Activated T-helper 1 cell treated with anti-CD3 and anti-CD28 coated beads, Interleukin-2, amount 50 U/mL, for 16 hours (primary cell): Measurements from ENCODE around the gene CHTF18.
"Not testable (repeated sequence)": the region's sequence is repeated elsewhere in the genome, so short reads cannot be mapped to it uniquely, and the experiment has no call there.

Experiments
- DNase-seq, 2 donors: peaks; one replicate each; pipeline ENCODE4 v3.0.0-alpha.2; 2020; ENCODE audit warnings: low read depth in 1 of 2, low spot score in 1 of 2

CHTF18 gene

DNA sequence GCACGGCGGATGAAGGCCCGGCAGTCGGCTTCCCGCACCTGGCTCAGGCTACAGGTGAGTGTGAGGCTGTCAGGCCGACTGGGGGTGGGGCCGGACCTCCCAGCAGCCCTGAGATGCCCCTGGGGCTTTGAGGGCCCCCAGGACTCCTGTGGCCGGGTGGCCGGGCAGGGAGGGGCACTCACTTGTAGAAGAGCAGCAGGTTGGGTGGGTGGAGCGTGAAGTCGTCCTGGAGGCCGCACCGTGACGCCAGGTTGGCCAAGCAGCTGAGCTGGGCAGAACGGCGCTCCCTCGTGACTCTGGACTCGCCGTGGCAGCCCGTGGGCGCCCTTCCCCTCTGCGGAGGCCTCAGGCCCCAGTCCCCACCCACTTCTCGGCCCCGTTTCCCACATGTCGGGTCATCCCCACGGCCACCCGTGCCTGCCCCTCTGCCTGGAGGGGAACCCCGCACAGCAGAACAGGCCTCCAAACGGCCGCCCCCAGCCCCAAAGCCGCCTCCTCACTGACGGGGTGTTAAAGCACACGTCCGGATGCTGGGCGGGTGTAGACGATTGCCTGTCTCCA, 13.1 kb upstream of the CHTF18 start:
- DNase-seq, result no peak

DNA sequence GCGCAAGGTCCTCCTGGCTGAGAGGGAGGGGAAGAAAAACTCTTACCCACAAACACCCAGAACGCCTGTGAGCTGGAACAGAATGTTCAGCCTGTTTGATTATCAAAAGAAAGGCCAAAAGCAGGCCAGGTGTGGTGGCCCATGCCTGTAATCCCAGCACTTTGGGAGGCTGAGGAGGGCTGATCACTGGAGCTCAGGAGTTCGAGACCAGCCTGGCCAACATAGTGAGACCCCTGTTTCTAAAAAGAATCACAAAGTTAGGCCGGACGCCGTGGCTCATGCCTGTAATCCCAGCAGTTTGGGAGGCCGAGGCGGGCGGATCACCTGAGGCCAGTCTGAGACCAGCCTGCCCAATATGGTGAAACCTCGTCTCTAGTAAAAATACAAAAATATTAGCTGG, 12.1 kb upstream of the CHTF18 start:
- DNase-seq, result not testable (repeated sequence)

DNA sequence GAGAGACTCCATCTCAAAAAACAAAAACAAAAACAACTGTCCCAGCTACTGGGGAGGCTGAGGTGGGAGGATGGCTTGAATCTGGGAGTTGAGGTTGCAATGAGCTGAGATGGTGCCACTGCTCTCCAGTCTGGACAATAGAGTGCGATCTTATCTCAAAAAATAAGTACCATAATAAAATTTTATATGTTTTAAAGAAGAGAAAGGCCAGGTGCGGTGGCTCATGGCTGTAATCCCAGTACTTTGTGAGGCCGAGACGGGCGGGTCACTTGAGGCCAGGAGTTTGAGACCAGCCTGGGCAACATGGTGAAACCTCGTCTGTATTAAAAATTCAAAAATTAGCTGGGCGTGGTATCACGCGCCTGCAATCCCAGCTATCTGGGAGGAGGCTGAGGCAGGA, 11.6 kb upstream of the CHTF18 start:
- DNase-seq, result no peak

DNA sequence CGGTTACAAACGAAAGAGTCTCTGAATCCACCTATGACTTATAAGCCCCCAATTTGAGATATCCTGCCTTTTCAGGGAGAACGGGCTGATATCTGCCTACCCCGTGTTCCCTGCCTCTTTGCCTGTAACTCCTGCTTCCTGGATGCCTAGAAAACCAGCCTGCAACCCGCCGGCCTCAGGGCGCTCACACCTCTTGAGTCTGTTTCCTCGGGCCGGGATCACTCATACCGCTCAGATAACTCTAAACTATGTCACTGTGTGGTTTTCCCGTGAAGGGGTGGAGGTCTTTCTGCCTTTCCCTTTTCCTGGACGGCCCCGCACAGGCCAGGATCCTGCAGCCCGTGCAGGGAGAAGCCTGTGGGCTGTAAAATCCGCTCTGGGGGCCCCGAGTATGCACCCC, 10.6 kb upstream of the CHTF18 start:
- DNase-seq, result no peak

DNA sequence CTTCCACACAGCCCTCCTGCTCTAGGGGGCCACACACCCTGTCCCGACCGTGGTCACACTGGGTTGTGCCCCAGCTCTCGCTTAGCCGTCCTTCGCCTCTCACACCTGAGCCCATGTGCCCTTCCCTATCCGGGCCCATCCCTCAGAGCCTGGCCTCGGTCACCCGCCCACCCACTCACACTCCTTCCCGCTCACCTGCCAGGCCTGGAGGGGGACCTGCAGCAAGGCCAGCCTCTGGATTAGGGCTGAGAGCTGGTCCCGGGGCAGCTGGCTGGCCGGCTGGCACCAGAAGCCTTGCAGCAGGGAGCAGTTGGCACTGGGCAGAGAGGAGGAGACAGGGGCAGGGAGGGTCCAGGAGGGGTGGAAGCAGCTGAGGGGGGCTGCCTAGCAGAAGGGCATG, 10.0 kb upstream of the CHTF18 start:
- DNase-seq, result no peak

DNA sequence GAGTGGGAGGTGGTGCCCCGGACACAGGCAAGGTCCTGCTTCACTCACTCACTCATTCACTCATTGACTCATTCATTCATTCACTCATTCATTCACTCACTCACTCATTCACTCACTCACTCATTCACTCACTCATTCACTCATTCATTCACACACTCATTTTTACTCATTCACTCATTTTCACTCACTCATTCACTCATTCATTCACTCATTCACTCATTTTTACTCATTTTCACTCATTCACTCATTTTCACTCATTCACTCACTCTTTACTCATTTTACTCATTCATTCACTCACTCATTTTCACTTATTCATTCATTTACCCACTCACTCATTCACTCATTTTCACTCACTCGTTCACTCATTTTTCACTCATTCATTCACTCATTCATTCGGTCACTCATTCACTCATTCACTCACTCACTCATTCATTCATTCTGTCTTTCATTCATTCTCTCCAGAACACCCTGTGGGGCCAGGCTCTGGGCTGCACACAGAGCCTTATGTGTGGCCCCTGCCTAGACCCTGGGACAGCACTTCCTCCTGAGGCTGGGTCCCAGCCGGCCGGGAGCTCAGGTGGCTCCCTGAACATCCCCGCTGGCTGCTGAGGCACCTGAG, 9.4 kb upstream of the CHTF18 start:
- no peak for DNase-seq

DNA sequence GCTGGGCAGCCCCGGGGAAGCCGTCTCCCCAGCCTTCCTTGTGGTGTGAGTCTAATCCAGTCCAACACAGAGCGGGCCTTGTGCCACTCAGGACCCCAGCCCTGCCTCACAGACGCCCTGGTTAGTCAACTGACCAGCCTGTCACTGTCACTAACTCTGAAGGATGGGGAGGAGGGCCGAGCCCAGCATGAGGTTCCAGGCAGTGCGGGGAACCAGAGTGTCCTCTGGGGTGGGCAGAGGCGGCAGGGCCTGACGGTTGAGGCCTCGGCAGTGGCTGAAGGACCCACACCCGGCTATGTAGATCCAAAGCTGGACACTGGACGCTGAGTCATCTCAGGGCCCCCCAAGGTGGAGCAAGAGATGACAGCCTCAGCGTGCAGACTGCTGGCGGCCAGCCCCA, 8.9 kb upstream of the CHTF18 start:
- DNase-seq, result no peak

DNA sequence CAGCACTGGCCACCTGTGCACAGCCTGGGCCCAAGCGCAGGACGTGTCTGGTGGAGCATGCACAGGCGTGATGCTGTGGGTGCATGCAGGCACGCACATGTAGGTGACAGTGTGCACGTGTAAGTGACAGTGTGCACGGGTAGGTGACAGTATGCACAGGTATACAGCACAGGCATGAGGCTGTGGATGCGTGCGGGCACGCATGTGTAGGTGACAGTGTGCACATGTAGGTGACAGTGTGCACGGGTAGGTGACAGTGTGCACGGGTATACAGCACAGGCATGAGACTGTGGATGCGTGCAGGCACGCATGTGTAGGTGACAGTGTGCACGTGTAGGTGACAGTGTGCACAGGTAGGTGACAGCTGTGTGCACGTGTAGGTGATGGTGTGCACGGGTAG, 8.1 kb upstream of the CHTF18 start:
- no peak for DNase-seq

DNA sequence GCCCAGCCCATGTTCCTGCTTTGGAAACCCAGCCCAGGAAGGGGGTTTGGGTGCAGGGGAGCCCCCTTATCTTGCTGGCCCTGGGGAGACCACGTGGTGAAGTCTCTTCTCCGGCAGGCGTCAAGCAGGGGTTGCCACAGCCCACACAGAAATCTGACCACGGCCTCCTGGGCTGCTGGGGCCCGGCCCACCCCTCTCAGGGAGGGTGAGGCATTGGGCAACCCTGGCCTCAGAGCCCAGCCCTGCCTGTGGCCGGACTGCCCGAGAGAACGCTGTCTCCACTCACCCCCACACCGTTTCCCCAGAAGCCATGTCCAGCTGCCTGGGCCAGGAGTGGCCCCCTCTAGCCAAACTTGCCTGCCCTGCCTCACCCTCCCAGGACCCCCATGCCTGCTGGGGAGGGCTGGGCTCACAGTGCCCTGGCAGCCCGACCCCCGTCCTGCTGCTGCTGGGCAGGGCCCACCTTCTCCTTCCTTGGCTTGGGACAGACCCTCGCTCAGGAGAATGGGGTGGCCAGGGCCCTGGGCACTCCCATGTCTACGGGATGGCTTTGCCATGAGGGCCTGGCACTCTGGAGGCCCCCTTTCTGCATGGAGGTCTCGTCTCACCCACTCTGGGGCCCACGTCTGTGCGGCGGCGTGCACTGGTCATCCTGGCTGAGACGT, 6.9 kb upstream of the CHTF18 start:
- no peak for DNase-seq

DNA sequence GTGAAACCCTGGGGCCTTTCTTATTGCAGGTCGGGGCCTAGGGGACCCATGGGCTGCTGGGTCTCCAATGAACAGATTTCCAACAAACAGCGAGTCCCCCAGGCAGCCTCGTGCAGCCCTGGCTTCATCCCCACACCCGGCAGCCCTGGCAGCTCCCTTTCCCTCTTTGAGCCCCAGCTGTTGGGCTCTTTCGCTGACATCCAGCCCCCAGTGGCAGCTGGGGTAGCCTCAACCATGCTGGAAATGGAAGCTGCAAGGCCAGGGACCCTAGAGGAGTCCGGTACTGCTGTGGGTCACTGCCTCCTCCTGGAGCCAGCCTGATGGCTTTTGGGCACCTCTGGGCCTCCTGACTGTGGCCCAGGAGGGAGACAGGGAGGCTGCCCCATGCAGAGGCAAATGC, 6.2 kb upstream of the CHTF18 start:
- no peak for DNase-seq

DNA sequence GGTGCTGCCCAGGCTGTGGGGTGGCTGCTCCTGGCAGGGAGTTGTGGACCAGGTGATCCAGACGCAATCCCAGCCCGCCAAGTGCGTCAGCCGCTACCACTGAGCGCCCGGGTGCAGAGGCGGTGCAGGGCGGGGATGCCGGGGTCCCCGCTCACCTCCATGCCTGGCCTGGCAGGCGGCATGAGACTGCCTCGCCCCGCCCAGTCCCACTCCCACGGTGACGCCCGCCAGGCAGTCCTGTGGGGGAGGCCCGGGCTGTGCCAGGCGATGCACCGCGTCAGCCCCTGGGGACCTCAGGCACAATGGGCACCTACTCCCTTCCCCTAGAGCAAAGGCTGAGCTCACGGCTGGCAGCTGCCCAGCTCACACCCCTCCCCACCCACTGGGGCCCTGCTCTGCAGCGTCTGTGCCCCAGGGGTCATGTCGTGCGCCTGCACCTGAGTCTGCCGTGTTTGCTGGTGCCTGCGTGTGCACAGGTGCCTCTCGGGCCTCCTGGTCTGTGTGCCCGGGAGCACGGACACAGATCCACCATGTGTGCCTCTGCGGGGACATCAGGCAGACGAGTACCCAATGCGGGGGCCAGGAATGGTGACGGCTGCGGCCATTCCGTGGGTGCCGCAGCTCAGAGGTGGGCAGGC, 5.5 kb upstream of the CHTF18 start:
- no peak for DNase-seq

DNA sequence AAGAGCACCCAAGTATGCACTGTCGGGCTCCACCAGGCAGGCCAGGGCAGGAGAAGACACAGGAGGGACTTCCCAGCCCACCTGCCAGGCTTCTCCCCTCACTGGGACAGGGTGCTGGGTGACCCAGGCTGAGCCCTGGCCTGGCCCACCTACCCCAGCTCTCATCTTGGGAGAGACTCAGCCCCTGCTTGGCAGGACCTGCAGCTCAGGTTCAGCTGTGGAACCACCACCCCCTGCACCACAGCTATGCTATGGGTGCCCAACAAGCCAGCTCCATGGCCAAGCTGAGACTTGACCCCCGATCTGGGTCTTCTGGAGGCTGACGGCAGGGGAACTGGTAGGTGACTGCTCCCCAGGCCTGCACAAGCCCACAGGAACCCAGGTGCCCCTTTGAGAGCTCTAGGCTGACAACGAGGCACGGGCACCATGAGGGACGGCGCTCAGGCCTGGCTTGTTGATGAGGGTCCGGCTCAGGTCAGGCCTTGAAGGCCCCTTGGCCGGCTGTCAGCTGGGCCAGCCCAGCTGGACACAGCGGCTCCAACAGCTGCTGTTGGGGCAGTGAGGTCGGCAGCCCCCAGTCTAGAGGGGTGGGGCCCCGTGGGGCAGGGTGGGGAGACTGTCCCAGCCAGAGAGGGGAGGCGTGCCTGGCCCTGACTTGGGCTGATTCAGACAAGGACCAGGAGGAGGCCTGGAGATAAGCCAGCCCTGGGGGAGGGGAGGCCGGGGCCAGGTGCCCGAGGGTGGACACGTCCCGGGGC, 4.8 kb upstream of the CHTF18 start:
- no peak for DNase-seq

DNA sequence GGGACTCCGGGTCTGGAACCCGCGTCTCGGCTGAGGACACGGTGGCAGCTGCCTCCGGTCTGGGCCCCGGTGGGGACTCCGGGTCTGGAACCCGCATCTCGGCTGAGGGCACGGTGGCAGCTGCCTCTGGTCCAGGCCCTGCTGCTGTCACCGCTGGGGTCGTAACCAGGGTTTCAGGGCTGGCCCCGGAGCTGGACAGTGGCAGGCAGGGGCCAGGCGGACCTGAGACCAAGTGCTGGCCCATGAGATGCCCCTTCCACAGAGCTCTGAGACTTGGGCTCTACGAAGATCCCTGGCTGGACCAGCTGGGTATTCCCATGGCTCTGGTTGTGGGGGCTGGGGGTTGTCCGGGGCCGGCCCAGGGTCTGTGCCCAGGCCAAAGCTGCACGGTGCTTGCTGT, 4.0 kb upstream of the CHTF18 start:
- no peak for DNase-seq

DNA sequence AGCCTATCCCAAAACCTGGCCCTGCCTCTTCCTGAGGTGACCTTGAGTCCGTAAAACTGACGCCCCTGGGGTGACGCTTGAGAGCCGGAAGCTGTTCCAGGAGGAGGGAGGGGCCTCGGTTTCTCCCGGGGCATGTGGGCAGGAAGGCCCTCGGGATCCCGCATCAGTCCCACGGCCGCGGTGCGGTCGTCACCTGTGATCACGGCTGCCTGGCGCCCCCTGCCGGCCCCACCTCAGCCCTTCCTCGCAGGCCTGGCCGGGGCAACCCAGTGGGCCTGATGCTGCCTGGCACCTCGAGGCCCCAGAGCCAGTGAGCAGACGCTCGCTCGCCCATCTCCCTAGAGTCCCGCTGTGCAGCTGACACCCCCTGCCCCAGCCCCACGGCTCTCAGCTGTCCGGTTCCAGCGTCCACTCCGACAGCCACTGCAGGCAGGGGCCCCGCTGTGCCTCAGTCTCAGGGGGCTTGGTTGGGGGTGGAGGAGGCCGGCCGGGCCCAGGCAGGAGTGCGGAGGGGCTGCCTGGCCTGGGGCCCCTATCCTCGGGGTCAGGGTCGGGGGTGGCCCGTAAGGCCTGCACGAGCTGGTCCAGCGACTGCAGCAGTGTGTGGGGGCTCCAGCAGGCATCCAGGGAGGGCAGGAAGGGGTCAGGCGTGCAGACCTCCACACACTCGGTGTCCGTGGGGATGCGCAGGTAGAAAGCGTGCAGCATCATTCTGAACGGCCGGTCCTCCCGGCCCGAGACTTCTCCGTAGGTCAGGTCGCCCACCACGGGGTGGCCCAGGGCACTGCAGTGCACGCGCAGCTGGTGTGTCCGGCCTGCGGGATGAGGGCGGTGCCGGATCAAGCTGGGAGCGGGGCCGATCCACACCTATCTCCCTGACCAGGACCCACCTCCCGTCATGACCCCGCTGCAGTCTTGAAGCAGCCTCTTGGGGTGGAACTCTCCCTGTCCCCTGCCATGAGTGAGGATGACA, 2.6 kb upstream of the CHTF18 start:
- peak; percentile 62 for DNase-seq

DNA sequence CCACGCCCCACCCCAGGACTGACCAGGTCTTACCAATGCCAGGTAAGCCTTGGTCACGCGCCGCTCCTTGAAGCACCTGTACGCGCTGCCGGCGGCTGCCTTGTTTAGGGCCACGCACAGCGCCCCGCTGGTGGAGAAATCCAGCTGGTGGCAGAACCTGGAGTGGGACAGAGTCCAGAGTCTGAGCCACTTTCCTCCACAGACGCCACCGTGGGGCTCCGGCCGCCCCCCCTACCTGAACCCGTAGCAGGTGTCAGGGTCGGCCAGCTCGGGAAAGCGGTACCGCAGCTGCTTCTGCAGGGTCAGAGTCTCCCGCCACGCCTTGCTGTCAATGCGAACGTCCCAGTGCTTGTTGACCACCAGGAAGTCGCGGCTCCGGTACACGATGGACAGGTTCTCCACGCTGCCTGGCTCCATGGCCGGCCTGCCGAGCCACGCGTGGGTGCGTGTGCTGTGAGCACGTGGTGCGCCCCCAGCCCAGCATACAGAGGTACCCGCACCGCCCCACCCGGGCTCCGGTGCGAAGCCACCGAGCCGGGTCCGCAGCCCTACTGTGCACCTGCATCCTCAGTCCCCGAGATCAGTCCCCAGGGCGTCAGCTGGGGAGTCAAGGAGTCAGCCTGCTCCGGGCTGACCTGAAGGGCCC, 976 bp upstream of the CHTF18 start:
- no peak for DNase-seq

DNA sequence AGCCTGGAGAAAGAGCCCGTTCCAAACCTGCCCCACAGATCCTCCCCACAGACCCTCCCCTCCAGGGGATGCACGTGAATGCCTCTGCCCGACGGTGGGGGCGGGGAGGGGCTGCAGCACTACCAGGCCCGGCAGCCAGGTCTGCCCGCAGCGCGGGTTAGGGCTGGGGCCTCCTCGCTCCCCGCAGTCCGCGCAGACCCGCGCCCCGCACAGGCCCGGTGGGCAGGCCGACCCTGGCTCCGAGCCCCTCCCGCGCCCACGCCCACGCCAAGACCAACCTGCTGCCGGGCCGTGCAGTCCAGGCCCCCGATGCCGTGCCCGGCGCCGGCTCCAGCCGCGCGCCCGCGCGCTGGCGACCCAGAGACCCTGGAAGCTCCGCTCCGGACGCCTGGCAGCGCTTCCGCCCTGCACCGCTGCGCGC, 432 bp upstream of the CHTF18 start, which contains the start of gene RPUSD1:
Gene RPUSD1, minus strand, starts transcription at position 404 of the 421 bp plus-strand sequence. CDS start 644 bp downstream, outside the sequence.
- DNase-seq, result no peak

DNA sequence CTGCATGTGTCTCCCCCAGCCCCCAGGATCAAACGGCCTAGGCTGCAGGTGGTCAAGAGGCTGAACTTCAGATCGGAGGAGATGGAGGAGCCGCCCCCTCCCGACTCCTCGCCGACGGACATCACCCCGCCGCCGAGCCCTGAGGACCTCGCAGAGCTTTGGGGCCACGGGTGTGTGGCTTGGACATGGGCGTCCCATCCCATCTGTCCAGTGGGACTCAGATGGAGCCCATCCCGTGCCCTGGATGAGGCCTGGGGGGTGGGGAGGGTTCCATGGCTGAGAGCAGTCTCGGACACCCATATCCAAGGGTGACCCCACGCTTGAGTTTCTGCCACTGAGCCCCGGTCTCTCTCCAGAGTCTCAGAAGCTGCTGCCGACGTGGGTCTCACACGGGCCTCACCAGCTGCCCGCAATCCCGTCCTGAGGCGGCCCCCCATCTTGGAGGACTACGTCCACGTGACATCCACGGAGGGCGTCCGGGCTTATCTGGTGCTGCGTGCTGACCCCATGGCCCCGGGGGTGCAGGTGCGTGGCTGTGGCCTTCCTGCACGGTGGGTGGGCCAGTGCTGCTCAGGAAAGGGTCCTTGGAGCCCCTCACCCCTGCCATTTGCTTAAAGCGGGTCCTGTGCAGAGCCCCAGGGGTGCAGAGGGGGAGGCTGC, 901 bp downstream of the CHTF18 start:
- no peak for DNase-seq

DNA sequence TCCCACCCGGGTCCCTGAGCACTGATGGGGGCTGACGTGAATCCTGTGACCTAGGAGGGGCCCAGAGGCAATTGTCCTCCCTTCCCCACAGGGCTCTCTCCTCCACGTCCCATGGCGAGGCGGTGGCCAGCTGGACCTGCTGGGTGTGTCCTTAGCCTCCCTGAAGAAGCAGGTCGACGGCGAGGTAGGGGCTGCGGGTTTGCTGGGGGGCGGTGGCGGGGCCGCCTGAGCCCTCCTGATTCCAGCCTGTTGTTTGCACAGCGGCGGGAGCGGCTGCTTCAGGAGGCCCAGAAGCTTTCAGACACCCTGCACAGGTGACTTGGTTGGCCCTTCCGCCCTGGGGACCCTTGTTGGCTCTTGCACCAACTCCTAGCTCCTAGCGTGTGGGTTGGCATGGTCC, 1.7 kb downstream of the CHTF18 start:
- DNase-seq, result no peak

DNA sequence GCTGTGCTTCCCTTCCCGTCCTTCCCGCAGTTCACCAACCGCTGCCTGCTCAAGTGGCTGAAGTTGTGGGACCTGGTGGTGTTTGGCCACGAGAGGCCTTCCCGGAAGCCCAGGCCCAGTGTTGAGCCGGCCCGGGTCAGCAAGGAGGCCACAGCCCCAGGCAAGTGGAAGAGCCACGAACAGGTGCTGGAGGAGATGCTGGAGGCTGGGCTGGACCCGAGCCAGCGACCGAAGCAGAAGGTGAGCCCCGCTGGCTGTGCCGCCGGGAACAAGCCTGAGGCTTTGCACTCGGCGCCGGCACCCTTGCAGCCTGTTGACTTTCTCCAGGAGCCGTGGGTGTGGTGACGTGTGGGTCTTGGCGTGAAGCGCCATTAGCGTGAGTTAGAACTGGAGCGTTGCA, 2.7 kb downstream of the CHTF18 start:
- DNase-seq, result no peak
